SK-N-SH treated with all-trans-retinoic acid at 6 μM for 48 hours (cell line): ENCODE data around the gene REN.

Experiments used
- ATAC-seq: fragments of 200-7000 bp; cut with Tn5 transposase; 3 replicates; pipeline ENCODE4 v1.9.1; 2020; ENCODE audit warnings: mild to moderate bottlenecking, moderate library complexity
- ARNTL ChIP-seq: fragments of 450-650 bp; formaldehyde crosslinking; IDR thresholded peaks from 2 replicates; pipeline ENCODE4 v1.5.0; 2020; ENCODE audit warnings: low read depth, mild to moderate bottlenecking, moderate library complexity, borderline replicate concordance
- BACH2 ChIP-seq: fragments of 250-450 bp; sonication (Bioruptor Pico); IDR thresholded peaks from 2 replicates; pipeline ENCODE4 v1.9.0; 2021; ENCODE audit warnings: mild to moderate bottlenecking, borderline replicate concordance
- CREB5 ChIP-seq: fragments of 250-450 bp; sonication (Bioruptor Pico); IDR thresholded peaks from 2 replicates; pipeline ENCODE4 v1.5.1; 2020; ENCODE audit warnings: low read depth, mild to moderate bottlenecking, moderate library complexity
- CSDC2 ChIP-seq: fragments of 250-450 bp; sonication (Bioruptor Pico); IDR thresholded peaks from 2 replicates; pipeline ENCODE4 v1.5.0; 2020; ENCODE audit warnings: mild to moderate bottlenecking, moderate library complexity
- CSRNP3 ChIP-seq: fragments of 250-450 bp; sonication (Bioruptor Pico); IDR thresholded peaks from 2 replicates; pipeline ENCODE4 v1.5.1; 2021; ENCODE audit warnings: mild to moderate bottlenecking, moderate library complexity
- ESRRG ChIP-seq: fragments of 250-450 bp; sonication (Bioruptor Pico); IDR thresholded peaks from 2 replicates; pipeline ENCODE4 v1.6.1; 2021; ENCODE audit warnings: mild to moderate bottlenecking
- GLIS3 ChIP-seq: fragments of 250-450 bp; sonication (Bioruptor Pico); IDR thresholded peaks from 2 replicates; pipeline ENCODE4 v1.5.0; 2020; ENCODE audit warnings: mild to moderate bottlenecking, moderate library complexity
- ISL1 ChIP-seq: fragments of 250-450 bp; sonication (Bioruptor Pico); IDR thresholded peaks from 2 replicates; pipeline ENCODE4 v2.1.2; 2022; ENCODE audit warnings: mild to moderate bottlenecking, moderate library complexity
- OSR1 ChIP-seq: fragments of 250-450 bp; sonication (Bioruptor Pico); IDR thresholded peaks from 2 replicates; pipeline ENCODE4 v1.8.0; 2022; ENCODE audit warnings: moderate library complexity, mild to moderate bottlenecking, inconsistent platforms
- PATZ1 ChIP-seq: fragments of 250-450 bp; sonication (Bioruptor Pico); IDR thresholded peaks from 2 replicates; pipeline ENCODE4 v1.8.0; 2020; ENCODE audit warnings: mild to moderate bottlenecking, moderate library complexity, borderline replicate concordance
- POU6F1 ChIP-seq: fragments of 250-450 bp; sonication (Bioruptor Pico); IDR thresholded peaks from 2 replicates; pipeline ENCODE4 v1.8.0; 2021; ENCODE audit warnings: low read depth, mild to moderate bottlenecking, moderate library complexity, borderline replicate concordance
- RARB ChIP-seq: fragments of 250-450 bp; sonication (Bioruptor Pico); IDR thresholded peaks from 2 replicates; pipeline ENCODE4 v1.8.0; 2021; ENCODE audit warnings: mild to moderate bottlenecking, moderate library complexity
- TCF4 ChIP-seq: fragments of 250-450 bp; sonication (Bioruptor Pico); IDR thresholded peaks from 2 replicates; pipeline ENCODE4 v1.8.0; 2021; ENCODE audit warnings: mild to moderate bottlenecking, moderate library complexity, borderline replicate concordance
- TOX ChIP-seq: fragments of 250-450 bp; sonication (Bioruptor Pico); IDR thresholded peaks from 2 replicates; pipeline ENCODE4 v1.8.0; 2021; ENCODE audit warnings: mild to moderate bottlenecking, moderate library complexity, borderline replicate concordance
- TSHZ2 ChIP-seq: fragments of 250-450 bp; sonication (Bioruptor Pico); IDR thresholded peaks from 2 replicates; pipeline ENCODE4 v1.5.0; 2020; ENCODE audit warnings: mild to moderate bottlenecking, moderate library complexity
- ZC3H10 ChIP-seq: fragments of 250-450 bp; sonication (Bioruptor Pico); IDR thresholded peaks from 2 replicates; pipeline ENCODE4 v1.5.1; 2021; ENCODE audit warnings: mild to moderate bottlenecking, moderate library complexity
- ZFP3 ChIP-seq: fragments of 250-450 bp; sonication (Bioruptor Pico); IDR thresholded peaks from 2 replicates; pipeline ENCODE4 v1.5.0; 2020; ENCODE audit warnings: mild to moderate bottlenecking, moderate library complexity
- ZFP30 ChIP-seq: fragments of 450-650 bp; formaldehyde crosslinking; IDR thresholded peaks from 2 replicates; pipeline ENCODE4 v1.5.0; 2022; ENCODE audit warnings: mild to moderate bottlenecking, moderate library complexity
- ZNF565 ChIP-seq: fragments of 450-650 bp; formaldehyde crosslinking; conservative IDR thresholded peaks from 2 replicates; pipeline ENCODE4 v1.5.0; 2020; ENCODE audit warnings: low read depth, mild to moderate bottlenecking, moderate library complexity
- ZNF70 ChIP-seq: fragments of 450-650 bp; formaldehyde crosslinking; IDR thresholded peaks from 2 replicates; pipeline ENCODE4 v1.5.0; 2020; ENCODE audit warnings: mild to moderate bottlenecking, moderate library complexity
- ZNF8 ChIP-seq: fragments of 450-650 bp; formaldehyde crosslinking; IDR thresholded peaks from 2 replicates; pipeline ENCODE4 v1.5.0; 2020; ENCODE audit warnings: mild to moderate bottlenecking, moderate library complexity

The REN gene

GRCh38 chr1:204142032-204142974 is 23.8 kb downstream of the REN start:
- no peak for ATAC-seq
- TF ChIP-seq CSDC2 = no peak
- no peak for TF ChIP-seq RARB (CRISPR knock-in tag)
- no peak for TF ChIP-seq OSR1 (CRISPR knock-in tag)
- TF ChIP-seq ESRRG = no peak
- no peak for TF ChIP-seq CREB5
- TF ChIP-seq, all 23 proteins: peak for 0

GRCh38 chr1:204141131-204141530 is 25.0 kb downstream of the REN start:
- TF ChIP-seq RARB (CRISPR knock-in tag) = no peak
- TF ChIP-seq CSRNP3 (CRISPR knock-in tag) = no peak
- no peak for TF ChIP-seq PATZ1 (CRISPR knock-in tag)
- TF ChIP-seq CREB5 = no peak
- TF ChIP-seq ESRRG = no peak
- no peak for TF ChIP-seq CSDC2
- TF ChIP-seq GLIS3 = no peak
- no peak for TF ChIP-seq TCF4
- TF ChIP-seq ISL1 = no peak
- TF ChIP-seq ARNTL (CRISPR knock-in tag) = no peak
- TF ChIP-seq OSR1 (CRISPR knock-in tag) = no peak
- TF ChIP-seq ZNF565 (CRISPR knock-in tag) = no peak
- no peak for TF ChIP-seq ZC3H10 (CRISPR knock-in tag)
- TF ChIP-seq ZNF70 (CRISPR knock-in tag) = no peak
- TF ChIP-seq TOX (CRISPR knock-in tag) = no peak
- TF ChIP-seq ZNF8 (CRISPR knock-in tag) = no peak
- TF ChIP-seq BACH2 (CRISPR knock-in tag) = no peak
- TF ChIP-seq ZFP3 (CRISPR knock-in tag) = no peak
- TF ChIP-seq POU6F1 (CRISPR knock-in tag) = no peak
- no peak for TF ChIP-seq ZFP30 (CRISPR knock-in tag)
- no peak for ATAC-seq

GRCh38 chr1:204139952-204140351 is 26.2 kb downstream of the REN start:
- TF ChIP-seq BACH2 (CRISPR knock-in tag) (no peak), GLIS3 (no peak), ZNF565 (CRISPR knock-in tag) (no peak), TSHZ2 (CRISPR knock-in tag) (no peak)
- TF ChIP-seq, all 23 proteins: peak for 0
- ATAC-seq = no peak
